HepG2 (cell line): ENCODE measurements around the gene DALRD3. TPM values are rescaled to one million over a fixed set of nuclear protein-coding genes. Genes with fewer than 3 reads are reported as not detected.

ENCODE experiments used
- AGO2 ChIP-seq: fragments of 200-400 bp; formaldehyde crosslinking; optimal IDR thresholded peaks from 2 replicates; pipeline ENCODE3; 2017; ENCODE audit warnings: mild to moderate bottlenecking, low read depth, low read length, moderate library complexity
- BRCA1 ChIP-seq: sonication (generic); formaldehyde crosslinking; IDR thresholded peaks from 2 replicates; pipeline ENCODE4 v1.4.0; 2020; ENCODE audit warnings: missing genetic modification reagents
- HMG20A ChIP-seq: IDR thresholded peaks from 2 replicates; pipeline ENCODE4 v1.6.1; 2016; ENCODE audit warnings: borderline replicate concordance
- HNRNPH1 ChIP-seq: fragments of 200-400 bp; formaldehyde crosslinking; optimal IDR thresholded peaks from 2 replicates; pipeline ENCODE3; 2017; ENCODE audit warnings: mild to moderate bottlenecking, low read depth, low read length
- PCBP1 ChIP-seq: fragments of 200-400 bp; formaldehyde crosslinking; IDR thresholded peaks from 2 replicates; pipeline ENCODE4 v1.6.1; 2017; ENCODE audit warnings: mild to moderate bottlenecking, low read depth, low read length, borderline replicate concordance
- SOX13 ChIP-seq, 3 experiments: fragments of 450-650 bp in 1 of 3; sonication (generic) in 1 of 3; formaldehyde crosslinking in 1 of 3; IDR thresholded peaks in 2 of 3; conservative IDR thresholded peaks in 1 of 3; 2 replicates each; pipeline versions ENCODE4 v1.5.0 to v1.6.1; 2016 to 2020; ENCODE audit warnings: antibody characterized with exemption in 1 of 3, mild to moderate bottlenecking in 1 of 3, missing compliant biosample characterization in 1 of 3, missing genetic modification reagents in 1 of 3, moderate library complexity in 1 of 3
- SP2 ChIP-seq: sonication (generic); formaldehyde crosslinking; IDR thresholded peaks from 2 replicates; pipeline ENCODE4 v1.5.1; 2020; ENCODE audit warnings: mild to moderate bottlenecking, missing genetic modification reagents
- TEAD3 ChIP-seq: optimal IDR thresholded peaks from 2 replicates; pipeline ENCODE3; 2016; ENCODE audit warnings: borderline replicate concordance
- ZNF562 ChIP-seq: sonication (generic); formaldehyde crosslinking; IDR thresholded peaks from 2 replicates; pipeline ENCODE4 v1.8.0; 2022; ENCODE audit warnings: missing genetic modification reagents, borderline replicate concordance
- ZNF605 ChIP-seq: sonication (generic); formaldehyde crosslinking; IDR thresholded peaks from 2 replicates; pipeline ENCODE4 v1.8.0; 2022; ENCODE audit warnings: mild to moderate bottlenecking, missing genetic modification reagents
- polyA plus RNA-seq, 8 experiments: library from polyadenylated mRNA; depleted of rRNA in 3 of 8; stranded (reverse) in 7 of 8; unstranded in 1 of 8; fragments of >200 nt; fragmentation: Illumina TruSeq in 4 of 8; extraction: Trizol in 4 of 8; gene quantifications; 2 replicates each; pipeline versions ENCODE4 v1.2.1 to v1.2.3, GENCODE V29; 2011 to 2016; ENCODE audit warnings: low read depth in 4 of 8, missing spikeins in 1 of 8, mixed read lengths in 1 of 8; ENCODE audit not compliant: insufficient read depth in 1 of 8
- total RNA-seq, 5 experiments: library from RNA; depleted of rRNA; stranded (reverse); fragments of >200 nt; fragmentation: Illumina TruSeq; extraction: Trizol; gene quantifications; 2 replicates each; pipeline ENCODE4 v1.2.3, GENCODE V29; 2016; ENCODE audit warnings: low read depth in 1 of 5
- TF ChIP-seq, protein P1 (sequence below): sonication (generic); formaldehyde crosslinking; IDR thresholded peaks from 2 replicates; pipeline ENCODE4 v1.8.0; 2022; ENCODE audit warnings: low read depth, missing genetic modification reagents
- TF ChIP-seq, protein P2 (sequence below): sonication (generic); formaldehyde crosslinking; IDR thresholded peaks from 2 replicates; pipeline ENCODE4 v1.5.1; 2020; ENCODE audit warnings: mild to moderate bottlenecking, missing genetic modification reagents
- TF ChIP-seq, protein P3 (sequence below): IDR thresholded peaks from 2 replicates; pipeline ENCODE4 v1.4.0; 2020; ENCODE audit warnings: mild to moderate bottlenecking, missing genetic modification reagents
- TF ChIP-seq, protein P4 (sequence below): sonication (generic); formaldehyde crosslinking; conservative IDR thresholded peaks from 2 replicates; pipeline ENCODE4 v1.4.0; 2020; ENCODE audit warnings: missing genetic modification reagents

DALRD3 gene
- total and polyA plus RNA-seq, 2 of the 13 experiments (the other 11 are each of a cell fraction or from before 2014, with no cell fraction given) = 19.9 to 36.5 TPM

DNA sequence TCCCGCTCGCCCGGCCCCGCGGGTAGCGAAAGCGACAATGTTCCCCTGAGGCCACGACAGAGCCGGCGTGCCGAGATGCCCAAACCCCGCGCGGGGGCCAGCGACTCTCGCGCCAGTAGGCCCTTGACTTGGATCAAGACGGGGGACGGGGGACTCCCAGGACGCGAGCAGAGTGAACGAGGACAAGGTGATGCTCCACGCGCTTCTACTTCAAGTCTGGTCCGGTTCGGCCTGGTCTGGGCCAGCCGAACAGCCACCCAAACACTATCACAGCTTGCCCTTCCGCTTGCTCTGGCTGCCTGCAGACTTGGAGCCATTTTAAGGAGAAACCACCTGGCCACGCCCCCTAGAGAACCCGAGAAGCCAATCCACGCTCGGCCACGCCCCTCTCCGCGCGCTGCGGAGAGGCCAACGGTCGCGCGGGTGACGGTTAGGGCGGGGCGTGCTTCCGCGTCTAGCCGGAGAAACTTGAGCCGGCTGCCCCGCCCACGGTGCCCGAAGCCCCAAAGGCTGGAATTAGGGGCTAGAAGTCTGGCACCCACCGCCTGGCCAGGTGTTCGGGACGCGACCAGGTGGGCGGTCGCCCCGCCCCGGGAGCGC is 2.9 kb upstream of the DALRD3 start (continued):
- TF ChIP-seq PCBP1 = 0 out of 2 replicates have a peak, but pooled peaks have one; percentile 59
- TF ChIP-seq ZNF562 (CRISPR knock-in tag) = no peak
- TF ChIP-seq HNRNPH1 = peak; percentile 88
- TF ChIP-seq, protein P1, sequence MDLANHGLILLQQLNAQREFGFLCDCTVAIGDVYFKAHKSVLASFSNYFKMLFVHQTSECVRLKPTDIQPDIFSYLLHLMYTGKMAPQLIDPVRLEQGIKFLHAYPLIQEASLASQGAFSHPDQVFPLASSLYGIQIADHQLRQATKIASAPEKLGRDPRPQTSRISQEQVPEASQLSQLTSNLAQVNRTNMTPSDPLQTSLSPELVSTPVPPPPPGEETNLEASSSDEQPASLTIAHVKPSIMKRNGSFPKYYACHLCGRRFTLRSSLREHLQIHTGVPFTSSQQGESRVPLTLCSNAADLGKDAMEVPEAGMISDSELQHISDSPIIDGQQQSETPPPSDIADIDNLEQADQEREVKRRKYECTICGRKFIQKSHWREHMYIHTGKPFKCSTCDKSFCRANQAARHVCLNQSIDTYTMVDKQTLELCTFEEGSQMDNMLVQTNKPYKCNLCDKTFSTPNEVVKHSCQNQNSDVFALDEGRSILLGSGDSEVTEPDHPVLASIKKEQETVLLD = no peak
- TF ChIP-seq, protein P2, sequence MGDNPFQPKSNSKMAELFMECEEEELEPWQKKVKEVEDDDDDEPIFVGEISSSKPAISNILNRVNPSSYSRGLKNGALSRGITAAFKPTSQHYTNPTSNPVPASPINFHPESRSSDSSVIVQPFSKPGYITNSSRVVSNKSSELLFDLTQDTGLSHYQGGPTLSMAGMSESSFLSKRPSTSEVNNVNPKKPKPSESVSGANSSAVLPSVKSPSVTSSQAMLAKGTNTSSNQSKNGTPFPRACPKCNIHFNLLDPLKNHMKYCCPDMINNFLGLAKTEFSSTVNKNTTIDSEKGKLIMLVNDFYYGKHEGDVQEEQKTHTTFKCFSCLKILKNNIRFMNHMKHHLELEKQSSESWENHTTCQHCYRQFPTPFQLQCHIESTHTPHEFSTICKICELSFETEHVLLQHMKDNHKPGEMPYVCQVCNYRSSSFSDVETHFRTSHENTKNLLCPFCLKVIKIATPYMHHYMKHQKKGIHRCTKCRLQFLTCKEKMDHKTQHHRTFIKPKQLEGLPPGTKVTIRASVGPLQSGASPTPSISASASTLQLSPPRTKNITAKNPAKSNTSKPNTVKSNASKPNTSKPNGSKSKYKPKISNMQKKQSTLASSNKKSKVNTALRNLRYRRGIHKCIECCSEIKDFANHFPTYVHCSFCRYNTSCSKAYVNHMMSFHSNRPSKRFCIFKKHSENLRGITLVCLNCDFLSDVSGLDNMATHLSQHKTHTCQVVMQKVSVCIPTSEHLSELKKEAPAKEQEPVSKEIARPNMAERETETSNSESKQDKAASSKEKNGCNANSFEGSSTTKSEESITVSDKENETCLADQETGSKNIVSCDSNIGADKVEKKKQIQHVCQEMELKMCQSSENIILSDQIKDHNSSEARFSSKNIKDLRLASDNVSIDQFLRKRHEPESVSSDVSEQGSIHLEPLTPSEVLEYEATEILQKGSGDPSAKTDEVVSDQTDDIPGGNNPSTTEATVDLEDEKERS (CRISPR knock-in tag) = peak; percentile 55; the same call in 1 of the 2 replicates
- TF ChIP-seq SP2 (CRISPR knock-in tag) = peak; percentile 16
- no peak; the same call in 1 of the 2 replicates for TF ChIP-seq HMG20A
- TF ChIP-seq ZNF605 = 0 out of 2 replicates have a peak, but pooled peaks have one; percentile 39
- TF ChIP-seq, protein P3, sequence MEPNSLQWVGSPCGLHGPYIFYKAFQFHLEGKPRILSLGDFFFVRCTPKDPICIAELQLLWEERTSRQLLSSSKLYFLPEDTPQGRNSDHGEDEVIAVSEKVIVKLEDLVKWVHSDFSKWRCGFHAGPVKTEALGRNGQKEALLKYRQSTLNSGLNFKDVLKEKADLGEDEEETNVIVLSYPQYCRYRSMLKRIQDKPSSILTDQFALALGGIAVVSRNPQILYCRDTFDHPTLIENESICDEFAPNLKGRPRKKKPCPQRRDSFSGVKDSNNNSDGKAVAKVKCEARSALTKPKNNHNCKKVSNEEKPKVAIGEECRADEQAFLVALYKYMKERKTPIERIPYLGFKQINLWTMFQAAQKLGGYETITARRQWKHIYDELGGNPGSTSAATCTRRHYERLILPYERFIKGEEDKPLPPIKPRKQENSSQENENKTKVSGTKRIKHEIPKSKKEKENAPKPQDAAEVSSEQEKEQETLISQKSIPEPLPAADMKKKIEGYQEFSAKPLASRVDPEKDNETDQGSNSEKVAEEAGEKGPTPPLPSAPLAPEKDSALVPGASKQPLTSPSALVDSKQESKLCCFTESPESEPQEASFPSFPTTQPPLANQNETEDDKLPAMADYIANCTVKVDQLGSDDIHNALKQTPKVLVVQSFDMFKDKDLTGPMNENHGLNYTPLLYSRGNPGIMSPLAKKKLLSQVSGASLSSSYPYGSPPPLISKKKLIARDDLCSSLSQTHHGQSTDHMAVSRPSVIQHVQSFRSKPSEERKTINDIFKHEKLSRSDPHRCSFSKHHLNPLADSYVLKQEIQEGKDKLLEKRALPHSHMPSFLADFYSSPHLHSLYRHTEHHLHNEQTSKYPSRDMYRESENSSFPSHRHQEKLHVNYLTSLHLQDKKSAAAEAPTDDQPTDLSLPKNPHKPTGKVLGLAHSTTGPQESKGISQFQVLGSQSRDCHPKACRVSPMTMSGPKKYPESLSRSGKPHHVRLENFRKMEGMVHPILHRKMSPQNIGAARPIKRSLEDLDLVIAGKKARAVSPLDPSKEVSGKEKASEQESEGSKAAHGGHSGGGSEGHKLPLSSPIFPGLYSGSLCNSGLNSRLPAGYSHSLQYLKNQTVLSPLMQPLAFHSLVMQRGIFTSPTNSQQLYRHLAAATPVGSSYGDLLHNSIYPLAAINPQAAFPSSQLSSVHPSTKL (CRISPR knock-in tag) = peak; percentile 35; the same call in 1 of the 2 replicates
- TF ChIP-seq, protein P4, sequence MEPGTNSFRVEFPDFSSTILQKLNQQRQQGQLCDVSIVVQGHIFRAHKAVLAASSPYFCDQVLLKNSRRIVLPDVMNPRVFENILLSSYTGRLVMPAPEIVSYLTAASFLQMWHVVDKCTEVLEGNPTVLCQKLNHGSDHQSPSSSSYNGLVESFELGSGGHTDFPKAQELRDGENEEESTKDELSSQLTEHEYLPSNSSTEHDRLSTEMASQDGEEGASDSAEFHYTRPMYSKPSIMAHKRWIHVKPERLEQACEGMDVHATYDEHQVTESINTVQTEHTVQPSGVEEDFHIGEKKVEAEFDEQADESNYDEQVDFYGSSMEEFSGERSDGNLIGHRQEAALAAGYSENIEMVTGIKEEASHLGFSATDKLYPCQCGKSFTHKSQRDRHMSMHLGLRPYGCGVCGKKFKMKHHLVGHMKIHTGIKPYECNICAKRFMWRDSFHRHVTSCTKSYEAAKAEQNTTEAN (CRISPR knock-in tag) = no peak
- no peak for TF ChIP-seq TEAD3 (CRISPR knock-in tag)
- peak; percentile 18; the same call in 1 of the 2 replicates for TF ChIP-seq BRCA1 (CRISPR knock-in tag)
- TF ChIP-seq AGO2 = peak; percentile 81
- TF ChIP-seq SOX13 (IDR thresholded peaks at IDR 0.05) = peak; percentile 66; the same call in 1 of the 2 replicates
- TF ChIP-seq SOX13 (CRISPR knock-in tag; conservative IDR thresholded peaks at IDR 0.05 in 1 of 2, IDR thresholded peaks at IDR 0.05 in 1 of 2) = no peak
